A549 (cell line): ENCODE results near the gene MEI1. TPM values are rescaled to one million over a fixed set of nuclear protein-coding genes. Genes with fewer than 3 reads are reported as not detected.

ENCODE experiments used
- ATAC-seq, 2 experiments: fragments of 200-7000 bp in 1 of 2; fragments of >200 bp in 1 of 2; cut with Nextera tagmentation in 1 of 2; cut with Tn5 transposase in 1 of 2; 3 replicates each; pipeline versions ENCODE4 v1.8.0 to v1.9.1; 2018 to 2020; ENCODE audit warnings: mild to moderate bottlenecking in 1 of 2, moderate library complexity in 1 of 2
- CTCF ChIA-PET: fragments of 300-600 bp; sonication (Branson Sonifier 250); formaldehyde crosslinking; extraction: SDS; loops from one replicate; lab custom pipeline; 2021; ENCODE audit warnings: antibody characterized with exemption, inconsistent platforms; lab: Yijun Ruan, JAX
- POLR2A ChIA-PET: fragments of 350-600 bp; formaldehyde crosslinking; extraction: SDS; loops from one replicate; lab custom pipeline; 2021; ENCODE audit warnings: antibody characterized with exemption, inconsistent platforms; lab: Yijun Ruan, JAX
- DNase-seq, 2 experiments: peaks; one replicate each; pipeline versions ENCODE4 v3.0.0 to v3.0.0-alpha.2; 2011 to 2016; ENCODE audit warnings: low read depth in 1 of 2, low spot score in 1 of 2
- FAIRE-seq: peaks from 2 replicates; lab custom pipeline; 2011; peaks lifted over from hg19 to GRCh38; lab: Jason Lieb, UNC
- H3K27ac ChIP-seq, 2 experiments: fragments of >200 bp; sonication (Bioruptor Twin); formaldehyde crosslinking; 3 replicates each; pipeline ENCODE4 v1.5.1; 2016 to 2017
- H3K4me1 ChIP-seq: fragments of >200 bp; sonication (Bioruptor Twin); formaldehyde crosslinking; 3 replicates; pipeline ENCODE4 v1.6.1; 2016
- H3K4me2 ChIP-seq: fragments of >200 bp; sonication (Bioruptor Twin); formaldehyde crosslinking; 3 replicates; pipeline ENCODE4 v1.6.1; 2016
- H3K4me3 ChIP-seq: fragments of >200 bp; sonication (Bioruptor Twin); formaldehyde crosslinking; 3 replicates; pipeline ENCODE4 v1.5.1; 2016
- H3K9me3 ChIP-seq: fragments of >200 bp; sonication (Bioruptor Twin); formaldehyde crosslinking; 3 replicates; pipeline ENCODE4 v1.6.1; 2016
- ATOH8 ChIP-seq: fragments of 250-450 bp; sonication (Bioruptor Pico); IDR thresholded peaks from 2 replicates; pipeline ENCODE4 v1.5.0; 2020; ENCODE audit warnings: low read depth, mild to moderate bottlenecking, moderate library complexity
- BCL3 ChIP-seq: fragments of >200 bp; sonication (Bioruptor Twin); formaldehyde crosslinking; IDR thresholded peaks from 3 replicates; pipeline ENCODE4 v1.6.1; 2016
- CBX8 ChIP-seq: fragments of 200-600 bp; sonication (generic); IDR thresholded peaks from 2 replicates; pipeline ENCODE4 v1.6.1; 2016
- E2F6 ChIP-seq: IDR thresholded peaks from 2 replicates; pipeline ENCODE4 v1.6.1; 2012; ENCODE audit warnings: low read depth, borderline replicate concordance
- HDAC2 ChIP-seq: fragments of 200-600 bp; sonication (generic); IDR thresholded peaks from 2 replicates; pipeline ENCODE4 v1.6.1; 2016
- HES2 ChIP-seq: fragments of >200 bp; sonication (Bioruptor Twin); formaldehyde crosslinking; IDR thresholded peaks from 2 replicates; pipeline ENCODE4 v1.6.1; 2016
- HMGXB4 ChIP-seq: fragments of 250-450 bp; sonication (Bioruptor Pico); IDR thresholded peaks from 2 replicates; pipeline ENCODE4 v1.5.0; 2021; ENCODE audit warnings: mild to moderate bottlenecking, moderate library complexity, borderline replicate concordance
- JUN ChIP-seq, 2 experiments: fragments of >200 bp; sonication (Bioruptor Twin); formaldehyde crosslinking; IDR thresholded peaks; 2 replicates in 1 of 2; 3 replicates in 1 of 2; pipeline ENCODE4 v1.6.1; 2016 to 2017
- KDM1A ChIP-seq: fragments of 200-600 bp; sonication (generic); IDR thresholded peaks from 2 replicates; pipeline ENCODE4 v1.6.1; 2016; ENCODE audit warnings: low read depth, mild to moderate bottlenecking
- MYC ChIP-seq: IDR thresholded peaks from 2 replicates; pipeline ENCODE4 v1.6.1; 2012; ENCODE audit warnings: mild to moderate bottlenecking, inconsistent platforms, low read length, improper control_type of control experiment, borderline replicate concordance
- NFE2L2 ChIP-seq: fragments of 150-350 bp; conservative IDR thresholded peaks from 2 replicates; pipeline ENCODE4 v1.6.1; 2014; ENCODE audit warnings: low read length
- PHF8 ChIP-seq: fragments of 200-600 bp; sonication (generic); IDR thresholded peaks from 2 replicates; pipeline ENCODE4 v1.6.1; 2016; ENCODE audit warnings: low read depth, mild to moderate bottlenecking, antibody characterized with exemption, moderate library complexity, borderline replicate concordance
- POLR2A ChIP-seq: IDR thresholded peaks from 2 replicates; pipeline ENCODE4 v1.6.1; 2012; ENCODE audit warnings: mild to moderate bottlenecking, low read length
- RAD21 ChIP-seq, 2 experiments: fragments of >200 bp in 1 of 2; sonication (Bioruptor Twin) in 1 of 2; formaldehyde crosslinking in 1 of 2; IDR thresholded peaks in 1 of 2; conservative IDR thresholded peaks in 1 of 2; 2 replicates in 1 of 2; 3 replicates in 1 of 2; pipeline ENCODE4 v1.6.1; 2012 to 2018; ENCODE audit warnings: inconsistent platforms in 1 of 2
- RARB ChIP-seq: fragments of 250-450 bp; sonication (Bioruptor Pico); IDR thresholded peaks from 2 replicates; pipeline ENCODE4 v1.8.0; 2021; ENCODE audit warnings: mild to moderate bottlenecking, moderate library complexity
- TFCP2L1 ChIP-seq: fragments of 250-450 bp; sonication (Bioruptor Pico); IDR thresholded peaks from 2 replicates; pipeline ENCODE4 v1.5.0; 2021; ENCODE audit warnings: mild to moderate bottlenecking
- TP53 ChIP-seq: fragments of 250-450 bp; sonication (Bioruptor Pico); IDR thresholded peaks from 2 replicates; pipeline ENCODE4 v1.5.0; 2021; ENCODE audit warnings: mild to moderate bottlenecking, moderate library complexity
- USF2 ChIP-seq: fragments of 450-650 bp; IDR thresholded peaks from 2 replicates; pipeline ENCODE4 v1.6.1; 2014; ENCODE audit warnings: antibody characterized with exemption
- ZC3H11A ChIP-seq: fragments of 450-650 bp; IDR thresholded peaks from 2 replicates; pipeline ENCODE4 v1.6.1; 2014; ENCODE audit warnings: antibody characterized with exemption, mild to moderate bottlenecking
- ZNF302 ChIP-seq: fragments of 250-450 bp; sonication (Bioruptor Pico); IDR thresholded peaks from 2 replicates; pipeline ENCODE4 v1.9.0; 2021; ENCODE audit warnings: inconsistent platforms, mild to moderate bottlenecking, moderate library complexity
- WGBS: methylation state at CpG from one replicate; pipeline ENCODE4 v1.1.6; 2017; ENCODE audit errors: missing lambda C conversion rate; 5-methylcytosine and 5-hydroxymethylcytosine counted together
- polyA plus RNA-seq, 4 experiments: library from polyadenylated mRNA; depleted of rRNA in 3 of 4; stranded (reverse); fragments of >200 nt; fragmentation: RNase III in 1 of 4; extraction: RNeasy Plus Mini Kit Qiagen cat#74134 plus additional on column Dnase treatment in 1 of 4; gene quantifications; 2 replicates in 3 of 4; 3 replicates in 1 of 4; pipeline ENCODE4 v1.2.3, GENCODE V29; 2011 to 2017

MEI1 gene
- polyA plus RNA-seq, 2 of the 4 experiments (the other 2 are of a cell fraction), result 0.12 TPM; not detected in 1

- TF ChIP-seq HES2, result no peak
- no peak for TF ChIP-seq USF2
- no peak for TF ChIP-seq TP53 (CRISPR knock-in tag)
- no peak for TF ChIP-seq ZNF302
Measured at GRCh38 chr22:41830174-41830573, 130.9 kb downstream of the MEI1 start (continued).

GRCh38 chr22:41831383-41831782 is 132.1 kb downstream of the MEI1 start:
- no peak overlapping the region for H3K4me3 ChIP-seq
- 93% methylated on average over 6 of the region's 6 CpGs for WGBS
- peak overlapping the region; percentile 89; the same call in 1 of the 3 replicates for H3K4me2 ChIP-seq
- H3K27ac ChIP-seq, result peak overlapping the region; percentile 95 to 99; a peak in 5 of 6 replicates
- ChIA-PET POLR2A (no interaction called here), CTCF (interaction anchor here (0.7 to 2.6 kb wide), 5 partner anchors 9 to 612 kb away, joined by 3 to 10 read pairs (median 7); no protein-coding TSS in a partner anchor)
- H3K4me1 ChIP-seq, result peaks cover 14% of the 10 kb centered on the region
- TF ChIP-seq POLR2A (no peak), KDM1A (no peak), E2F6 (no peak), TFCP2L1 (CRISPR knock-in tag) (no peak), RAD21 (conservative IDR thresholded peaks at IDR 0.05 in 1 of 2, IDR thresholded peaks at IDR 0.05 in 1 of 2) (no peak), NFE2L2 (no peak), ATOH8 (no peak)
- DNase-seq (no peak), ATAC-seq (no peak), FAIRE-seq (no peak)
- no peaks in the 10 kb centered on the region for H3K9me3 ChIP-seq

- no peak for ATAC-seq
- Histone ChIP-seq H3K4me1 (peaks cover 14% of the 10 kb centered on the region), H3K9me3 (no peaks in the 10 kb centered on the region), H3K4me3 (peak overlapping the region; percentile 45), H3K4me2 (peak overlapping the region; percentile 89), H3K27ac (peak overlapping the region; percentile 95 to 99)
- POLR2A ChIA-PET, result interaction anchor here (1.4 kb wide), 1 partner anchor 31 kb away, joined by 3 read pairs; no protein-coding TSS in a partner anchor
- TF ChIP-seq ATOH8 (no peak), CBX8 (no peak), MYC (no peak), E2F6 (0 out of 2 replicates have a peak, but pooled peaks have one; percentile 35), JUN (IDR thresholded peaks at IDR 0.05) (no peak), BCL3 (no peak; the same call in 2 of the 3 replicates), HDAC2 (peak; percentile 68; the same call in 1 of the 2 replicates), PHF8 (no peak), RARB (CRISPR knock-in tag) (no peak), RAD21 (conservative IDR thresholded peaks at IDR 0.05 in 1 of 2, IDR thresholded peaks at IDR 0.05 in 1 of 2) (no peak), KDM1A (0 out of 2 replicates have a peak, but pooled peaks have one; percentile 69), TFCP2L1 (CRISPR knock-in tag) (no peak), HMGXB4 (no peak), ZC3H11A (no peak)
- WGBS, result 39% methylated on average over 6 of the region's 17 CpGs
- FAIRE-seq, result no peak
- DNase-seq, result no peak
- CTCF ChIA-PET, result interaction anchor here (0.7 to 2.6 kb wide), 9 partner anchors 9 to 612 kb away, joined by 3 to 10 read pairs (median 3); no protein-coding TSS in a partner anchor
Measured at GRCh38 chr22:41831828-41832552, 132.7 kb downstream of the MEI1 start.
